ENCODE results near the gene ZMYND15.

- TF ChIP-seq ZBTB44 (CRISPR knock-in tag; IDR thresholded peaks at IDR 0.05) (no peak), HOXA7 (CRISPR knock-in tag; IDR thresholded peaks at IDR 0.05) (no peak), LRRFIP1 (CRISPR knock-in tag; conservative IDR thresholded peaks at IDR 0.05) (no peak), SRF (IDR thresholded peaks at IDR 0.05; ENCODE audit: low read depth, low read length) (no peak), BHLHE40 (IDR thresholded peaks at IDR 0.05; ENCODE audit: low read length) (no peak), ZBTB33 (CRISPR knock-in tag; IDR thresholded peaks at IDR 0.05) (no peak), ZNF335 (CRISPR knock-in tag; IDR thresholded peaks at IDR 0.05) (no peak), TFDP1 (CRISPR knock-in tag; IDR thresholded peaks at IDR 0.05; ENCODE audit: borderline replicate concordance) (no peak), ZBTB40 (IDR thresholded peaks at IDR 0.05) (no peak), ZBTB40 (CRISPR knock-in tag; IDR thresholded peaks at IDR 0.05) (no peak)
Observed at GRCh38 chr17:4724650-4725049, 15.0 kb upstream of the ZMYND15 start.
